Astrocyte (in vitro differentiated cells and primary cell): ENCODE results near the gene EDA.

ENCODE experiments used
- CTCF ChIP-seq: IDR thresholded peaks from 2 replicates; pipeline ENCODE4 v1.5.1; 2011; ENCODE audit warnings: low read depth, mild to moderate bottlenecking, inconsistent platforms, low read length, moderate library complexity; ENCODE audit not compliant: insufficient read depth
- EZH2 ChIP-seq: IDR thresholded peaks from 2 replicates; pipeline ENCODE4 v1.6.1; 2012; ENCODE audit warnings: mild to moderate bottlenecking, low read length, inconsistent platforms; ENCODE audit not compliant: insufficient read depth

GRCh38 chrX:70054391-70054790, 438.5 kb downstream of the EDA start:
- TF ChIP-seq CTCF (no peak), EZH2 (no peak)
